Activated CD8-positive, alpha-beta memory T cell treated with anti-CD3 and anti-CD28 coated beads, Interleukin-2, amount 50 U/mL, for 24 hours (primary cell): ENCODE measurements around the gene PILRA.
A peak's percentile ranks its signal among the peaks of the same experiment; 100 is the strongest.
"Not testable (repeated sequence)": the region's sequence is repeated elsewhere in the genome, so short reads cannot be mapped to it uniquely, and the experiment has no call there.

Source experiments
- DNase-seq: peaks from one replicate; pipeline ENCODE4 v3.0.0-alpha.2; 2020; ENCODE audit errors: extremely low read depth

PILRA gene

DNA sequence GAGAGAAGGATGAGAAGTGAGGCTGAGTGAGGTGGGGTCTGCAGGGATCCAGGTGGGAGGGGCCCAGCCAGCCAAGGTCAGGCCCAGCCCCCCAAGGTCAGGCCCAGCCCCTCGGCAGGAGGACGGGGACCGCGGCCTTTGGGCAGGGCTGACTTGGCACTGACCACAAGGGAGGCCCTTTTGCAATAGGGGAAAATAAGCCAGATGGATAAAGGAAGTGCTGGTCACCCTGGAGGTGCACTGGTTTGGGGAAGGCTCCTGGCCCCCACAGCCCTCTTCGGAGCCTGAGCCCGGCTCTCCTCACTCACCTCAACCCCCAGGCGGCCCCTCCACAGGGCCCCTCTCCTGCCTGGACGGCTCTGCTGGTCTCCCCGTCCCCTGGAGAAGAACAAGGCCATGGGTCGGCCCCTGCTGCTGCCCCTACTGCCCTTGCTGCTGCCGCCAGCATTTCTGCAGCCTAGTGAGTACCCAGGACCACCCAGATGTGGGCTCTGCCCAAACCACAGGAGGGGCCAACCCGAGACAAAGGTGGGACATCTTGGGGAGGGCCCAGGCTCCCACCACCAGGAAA is at the start of gene PILRA:
Gene PILRA, plus strand, starts transcription at position 227 of the 571 bp plus-strand sequence. Its CDS starts 170 bp downstream, at position 397.
- DNase-seq: no peak

DNA sequence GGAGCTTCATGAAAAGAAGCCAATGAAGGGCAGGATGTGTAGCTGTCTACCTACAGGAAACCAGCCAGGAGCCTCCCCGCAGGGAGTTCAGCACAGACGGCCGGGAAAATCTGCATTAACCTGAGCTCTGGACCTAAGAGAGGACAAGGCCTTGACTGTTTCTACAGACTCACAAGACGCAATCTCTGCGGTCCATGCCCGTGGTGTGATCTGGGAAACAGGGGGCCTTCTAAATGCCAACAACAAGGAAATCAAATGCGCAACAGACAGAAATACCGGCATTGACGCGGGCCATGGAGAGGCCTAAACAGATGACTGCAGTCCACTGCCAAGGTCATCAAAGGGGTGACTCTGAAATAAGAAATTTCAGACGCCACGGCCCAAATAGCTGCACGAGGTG is 49.1 kb upstream of the PILRA start:
- not testable (repeated sequence) for DNase-seq

DNA sequence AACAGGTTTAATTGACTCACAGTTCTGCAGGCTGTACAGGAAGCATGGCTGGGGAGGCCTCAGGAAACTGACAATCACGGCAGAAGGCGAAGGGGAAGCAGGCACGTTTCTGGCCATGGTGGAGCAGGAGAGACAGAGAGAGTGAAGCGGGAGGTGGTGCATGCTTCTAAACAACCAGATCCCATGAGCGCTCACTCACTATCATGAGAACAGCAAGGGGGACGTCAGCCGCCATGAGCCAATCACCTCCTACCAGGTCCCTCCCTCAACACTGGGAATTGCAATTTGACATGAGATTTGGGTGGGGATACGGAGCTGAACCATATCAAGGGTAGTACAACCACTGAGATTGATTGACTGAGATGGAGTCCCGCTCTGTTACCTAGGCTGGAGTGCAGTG is 47.6 kb upstream of the PILRA start:
- not testable (repeated sequence) for DNase-seq

DNA sequence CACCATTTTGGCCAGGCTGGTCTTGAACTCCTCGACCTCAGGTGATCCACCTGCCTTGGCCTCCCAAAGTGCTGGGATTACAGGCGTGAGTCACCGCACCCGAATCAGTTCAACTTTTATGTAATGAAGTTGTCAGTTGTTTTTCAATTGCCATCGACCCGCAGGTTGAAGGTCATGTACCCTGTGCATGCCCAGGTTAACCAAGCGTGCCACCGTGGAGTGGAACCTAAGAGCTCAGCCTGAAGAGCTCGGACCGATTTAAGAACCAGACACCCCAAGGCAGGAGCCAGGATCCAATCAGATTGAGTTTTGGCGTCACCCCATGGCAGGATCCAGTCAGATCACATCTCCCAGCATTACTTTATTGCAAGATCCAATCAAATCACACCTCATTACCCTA is 46.4 kb upstream of the PILRA start:
- not testable (repeated sequence) for DNase-seq

DNA sequence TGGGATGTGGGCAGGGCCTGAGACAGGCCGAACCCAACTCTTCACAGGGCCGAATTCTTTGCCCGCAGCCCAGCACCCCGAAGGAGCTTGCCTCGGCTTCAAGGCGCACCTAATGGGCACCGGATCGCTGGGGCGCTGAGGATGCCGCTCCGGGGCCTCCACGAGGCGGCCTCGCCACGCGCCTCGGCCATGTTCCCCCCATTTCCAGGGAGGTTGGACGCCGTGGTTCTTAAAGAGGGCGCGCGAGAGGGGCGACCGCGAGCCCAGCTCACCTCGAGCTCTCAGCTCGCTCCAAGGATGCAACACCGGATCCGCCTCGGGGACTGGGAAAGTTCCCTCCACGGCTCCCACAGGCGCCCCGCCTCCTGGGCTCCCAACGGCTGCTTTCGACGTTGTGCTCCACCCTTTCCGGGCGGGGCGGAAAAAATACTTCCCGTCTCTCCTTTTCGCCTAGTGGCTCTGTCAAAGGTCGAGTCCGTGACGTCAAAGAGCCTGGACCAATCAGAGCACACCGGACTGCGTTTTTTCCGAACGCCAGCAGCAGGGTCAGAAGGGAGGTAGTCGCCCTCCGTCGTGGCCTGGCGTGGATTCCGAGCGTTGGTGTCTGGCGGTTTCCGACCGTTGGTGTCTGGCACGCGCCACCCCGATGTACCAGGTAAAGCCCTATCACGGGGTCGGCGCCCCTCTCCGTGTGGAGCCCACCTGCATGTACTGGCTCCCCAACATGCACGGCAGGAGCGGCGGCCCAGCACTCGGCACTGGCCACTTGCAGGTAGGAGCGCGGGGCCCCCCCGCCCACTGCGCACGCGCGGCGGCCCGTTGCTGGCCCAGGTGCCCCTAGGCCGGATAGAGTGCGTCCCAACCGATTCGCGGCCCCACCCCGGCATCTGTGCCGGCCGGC is 37.5 kb upstream of the PILRA start:
- DNase-seq: peak; percentile 70

DNA sequence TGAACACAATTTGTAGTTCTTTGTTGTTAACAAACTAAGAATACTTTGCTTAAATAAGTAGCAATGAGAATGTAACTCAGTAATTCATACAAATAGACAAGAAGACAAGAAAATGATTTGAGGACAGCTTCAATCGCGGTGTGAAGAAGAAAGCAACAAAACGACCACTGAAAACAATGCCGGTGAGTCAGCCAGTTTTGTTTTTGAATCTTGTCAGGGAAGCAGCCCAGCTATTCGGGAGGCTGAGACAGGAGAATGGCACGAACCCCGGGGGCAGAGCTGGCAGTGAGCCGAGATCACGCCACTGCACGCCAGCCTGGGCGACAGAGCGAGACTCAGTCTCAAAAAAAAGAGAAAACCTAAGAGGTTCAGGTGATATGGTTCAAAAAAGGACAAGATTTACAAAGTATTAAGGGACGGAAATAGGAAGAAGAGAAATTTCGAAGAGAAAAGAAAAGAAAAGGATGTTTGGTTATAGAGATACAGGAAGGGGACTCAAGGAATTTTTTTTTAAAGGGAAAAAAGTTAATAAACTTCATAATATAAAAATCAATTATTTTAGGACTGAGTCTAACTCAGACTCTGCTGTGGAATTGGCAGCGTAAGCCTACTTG is 35.1 kb upstream of the PILRA start:
- DNase-seq: not testable (repeated sequence)

DNA sequence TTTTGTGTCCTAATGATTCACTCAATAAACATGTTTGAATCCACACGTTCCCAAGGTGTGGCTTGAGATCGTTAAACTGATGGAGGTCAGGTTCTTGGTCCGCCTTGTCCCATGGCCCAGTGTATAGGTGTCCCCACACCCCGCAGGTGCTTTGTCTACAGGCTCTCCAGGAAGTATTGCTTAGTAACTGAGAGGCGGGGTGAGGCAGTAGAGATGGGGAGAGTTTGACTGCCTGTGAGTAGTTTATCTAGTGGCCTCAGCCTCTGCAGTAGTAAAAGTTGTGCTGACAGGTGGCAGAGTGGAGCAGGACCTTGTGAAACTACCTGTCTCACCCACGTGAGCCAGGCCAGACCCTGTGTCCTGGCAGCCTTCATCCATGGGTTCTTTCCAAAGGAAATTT is 32.0 kb upstream of the PILRA start:
- DNase-seq: not testable (repeated sequence)

DNA sequence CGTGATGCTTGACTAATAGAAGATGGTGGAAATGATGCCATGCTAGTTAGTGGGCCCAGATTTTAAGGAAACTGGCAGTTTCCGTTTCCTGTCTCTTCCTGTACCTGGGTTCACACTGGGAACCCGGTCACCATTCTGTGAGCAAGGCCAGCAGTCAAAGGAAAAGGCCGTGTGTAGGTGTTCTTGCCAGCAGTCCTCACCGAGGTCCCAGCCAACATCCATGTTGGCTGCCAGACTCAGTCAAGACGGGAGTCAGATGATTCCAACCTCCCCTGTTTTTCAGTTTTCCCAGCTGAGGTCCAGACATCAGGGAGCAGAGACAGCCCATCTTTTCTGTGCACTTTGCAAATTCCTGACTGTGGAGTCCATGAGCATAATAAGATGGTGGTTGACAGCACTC is 30.5 kb upstream of the PILRA start:
- no peak for DNase-seq

DNA sequence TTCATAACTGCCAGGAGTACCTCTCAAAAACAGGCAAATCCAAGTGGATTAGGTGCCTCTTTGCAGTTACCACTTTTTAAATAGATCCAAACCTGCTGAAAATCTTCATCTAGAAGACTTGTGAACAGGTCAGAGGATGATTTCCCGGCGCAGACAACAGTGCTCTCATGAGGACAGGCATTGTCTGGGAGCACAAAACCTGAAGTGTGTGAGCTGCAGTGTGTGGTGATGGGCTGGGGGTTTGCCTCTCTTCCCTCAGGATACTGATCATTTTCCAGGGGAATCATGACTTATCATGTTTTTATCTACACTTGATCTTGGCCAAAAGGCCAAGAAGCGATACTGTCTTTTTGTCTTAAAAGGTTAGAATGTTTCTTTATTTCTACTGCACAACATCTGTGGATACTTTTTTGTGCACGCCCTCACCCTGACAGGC is 29.1 kb upstream of the PILRA start:
- not testable (repeated sequence) for DNase-seq

DNA sequence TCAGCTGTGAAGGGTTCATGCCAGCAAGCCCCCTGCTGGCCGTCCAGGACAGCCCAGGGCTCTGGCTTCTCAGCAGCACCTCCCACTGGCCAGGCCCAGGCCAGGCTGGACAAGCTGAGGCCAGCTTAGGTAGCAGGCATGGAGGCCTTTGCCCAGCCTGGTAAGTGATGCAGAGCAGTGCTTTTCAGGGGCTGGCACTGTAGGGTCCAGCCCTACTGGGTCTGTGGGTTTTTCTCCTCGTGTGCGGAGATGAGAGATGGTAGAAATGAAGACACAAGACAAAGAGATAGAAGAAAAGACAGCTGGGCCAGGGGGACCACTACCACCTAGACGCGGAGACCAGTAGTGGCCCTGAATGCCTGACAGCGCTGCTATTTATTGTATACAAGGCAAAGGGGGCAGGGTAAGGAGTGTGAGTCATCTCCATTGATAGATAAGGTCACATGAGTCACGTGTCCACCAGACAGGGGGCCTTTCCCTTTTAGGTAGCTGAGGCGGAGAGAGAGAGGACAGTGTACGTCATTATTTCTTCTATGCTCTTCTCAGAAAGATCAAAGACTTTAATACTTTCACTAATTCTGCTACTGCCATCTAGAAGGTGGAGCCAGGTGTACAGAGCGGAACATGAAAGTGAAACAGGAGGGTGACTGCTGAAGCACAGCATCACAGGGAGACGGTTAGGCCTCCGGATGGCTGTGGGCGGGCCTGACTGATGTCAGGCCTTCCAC is 28.6 kb upstream of the PILRA start:
- DNase-seq: peak; percentile 57

DNA sequence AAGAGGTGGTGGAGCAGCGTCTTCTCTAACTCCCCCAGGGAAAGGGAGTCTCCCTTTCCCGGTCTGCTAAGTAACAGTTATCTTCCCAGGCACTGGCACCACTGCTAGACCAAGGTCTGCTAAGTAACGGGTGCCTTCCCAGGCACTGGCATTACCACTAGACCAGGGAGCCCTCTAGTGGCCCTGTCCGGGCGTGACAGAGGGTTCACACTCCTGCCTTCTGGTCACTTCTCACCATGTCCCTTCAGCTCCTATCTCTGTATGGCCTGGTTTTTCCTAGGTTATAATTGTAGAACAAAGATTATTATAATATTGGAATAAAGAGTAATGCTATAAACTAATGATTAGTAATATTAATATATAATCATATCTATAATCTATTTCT is 28.0 kb upstream of the PILRA start:
- DNase-seq: not testable (repeated sequence)

DNA sequence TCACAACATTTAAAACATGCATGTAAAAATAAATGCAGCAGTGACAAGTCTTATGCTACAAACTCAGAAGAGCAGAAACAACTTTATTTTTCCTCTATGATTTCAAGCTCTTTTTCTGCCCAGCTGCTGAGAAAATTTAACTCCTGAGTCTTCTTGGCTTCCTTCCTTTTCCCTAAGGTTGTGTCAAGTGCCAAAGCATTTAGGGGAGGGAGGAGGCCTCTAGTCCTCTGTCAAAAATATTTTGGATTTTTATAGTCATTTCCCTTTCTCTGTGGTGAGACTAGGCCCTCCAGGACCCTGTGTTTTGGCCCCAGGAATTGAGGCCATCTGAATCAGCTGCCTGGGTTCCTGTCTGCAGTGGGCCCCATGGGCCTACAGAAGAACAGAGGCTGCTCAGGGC is 26.4 kb upstream of the PILRA start:
- DNase-seq: no peak

DNA sequence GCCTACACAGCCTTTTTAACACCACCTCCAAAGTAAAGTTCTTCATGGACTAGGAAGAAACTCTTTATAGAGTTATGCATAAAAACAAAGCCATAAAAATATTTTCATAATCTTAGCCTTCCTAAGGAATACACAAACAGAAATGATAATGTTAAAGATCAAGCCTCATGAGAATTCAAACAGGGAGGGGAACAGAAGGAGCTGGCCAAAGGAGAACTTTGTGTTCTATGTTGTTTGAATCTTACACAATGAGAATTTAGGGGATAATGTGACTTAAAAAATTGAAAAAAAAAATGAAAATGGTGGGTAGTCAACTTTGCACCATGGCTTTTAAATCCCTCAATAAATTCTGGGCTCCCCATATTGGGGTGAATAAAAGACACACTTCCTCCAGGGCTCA is 24.5 kb upstream of the PILRA start:
- DNase-seq: no peak

DNA sequence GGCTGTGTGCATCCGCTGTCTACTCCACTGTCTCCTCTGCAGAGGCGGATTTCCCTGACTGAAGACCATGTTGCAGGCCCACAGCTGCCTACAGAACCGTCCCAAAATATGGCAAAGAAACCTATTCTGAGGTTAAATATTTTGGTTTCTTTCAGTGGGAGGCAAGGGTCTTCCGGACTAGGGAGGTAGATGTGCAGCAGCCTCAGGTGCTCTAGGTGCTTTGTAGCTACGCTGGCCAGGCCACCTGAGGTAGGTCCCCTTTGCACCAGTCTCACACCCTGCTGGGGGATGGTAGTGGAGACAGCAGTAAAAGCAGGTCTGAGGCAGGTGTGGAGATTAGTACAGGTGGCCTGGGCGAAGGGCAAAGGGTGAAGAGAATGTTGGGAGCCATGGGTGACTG is 23.5 kb upstream of the PILRA start:
- no peak for DNase-seq

DNA sequence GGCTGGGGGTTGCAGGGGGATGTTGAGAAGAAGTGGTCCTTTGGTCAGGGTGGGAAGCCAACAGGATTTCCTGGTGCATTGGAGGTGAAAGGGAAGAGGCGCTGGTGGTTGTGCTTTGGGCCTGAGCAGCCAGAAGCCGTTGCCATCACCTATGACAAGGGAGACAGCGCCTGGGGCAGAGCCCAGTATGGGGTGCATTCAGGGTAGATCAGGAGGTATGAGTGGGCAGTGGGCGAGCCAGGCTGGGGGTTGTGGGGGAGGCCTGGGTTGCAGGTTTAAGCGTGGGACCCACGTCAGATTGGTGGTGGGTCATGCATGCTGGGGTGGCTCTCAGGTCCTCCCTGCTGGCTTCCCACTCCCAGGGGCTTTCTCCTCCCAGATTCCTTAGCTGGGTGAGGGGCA is 21.6 kb upstream of the PILRA start:
- no peak for DNase-seq

DNA sequence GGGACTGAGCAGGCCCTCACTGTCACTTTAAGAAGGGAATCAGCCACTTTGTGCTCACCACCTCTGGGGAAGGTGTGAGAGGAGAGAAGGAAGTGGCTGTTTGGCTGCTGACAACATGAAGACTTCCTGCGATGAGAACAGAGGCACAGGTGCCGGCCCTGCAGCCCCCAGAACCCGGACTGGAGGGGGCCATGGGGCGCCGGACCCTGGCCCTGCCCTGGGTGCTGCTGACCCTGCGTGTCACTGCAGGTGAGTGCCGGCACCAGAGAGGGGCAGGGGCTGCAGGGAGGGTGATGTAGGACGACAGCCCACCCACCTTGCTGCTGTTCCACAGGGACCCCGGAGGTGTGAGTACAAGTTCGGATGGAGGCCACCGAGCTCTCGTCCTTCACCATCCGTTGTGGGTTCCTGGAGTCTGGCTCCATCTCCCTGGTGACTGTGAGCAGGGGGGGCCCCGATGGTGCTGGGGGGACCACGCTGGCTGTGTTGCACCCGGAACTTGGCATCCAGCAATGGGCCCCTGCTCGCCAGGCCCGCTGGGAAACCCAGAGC is 21.0 kb upstream of the PILRA start:
- DNase-seq: not testable (repeated sequence)

DNA sequence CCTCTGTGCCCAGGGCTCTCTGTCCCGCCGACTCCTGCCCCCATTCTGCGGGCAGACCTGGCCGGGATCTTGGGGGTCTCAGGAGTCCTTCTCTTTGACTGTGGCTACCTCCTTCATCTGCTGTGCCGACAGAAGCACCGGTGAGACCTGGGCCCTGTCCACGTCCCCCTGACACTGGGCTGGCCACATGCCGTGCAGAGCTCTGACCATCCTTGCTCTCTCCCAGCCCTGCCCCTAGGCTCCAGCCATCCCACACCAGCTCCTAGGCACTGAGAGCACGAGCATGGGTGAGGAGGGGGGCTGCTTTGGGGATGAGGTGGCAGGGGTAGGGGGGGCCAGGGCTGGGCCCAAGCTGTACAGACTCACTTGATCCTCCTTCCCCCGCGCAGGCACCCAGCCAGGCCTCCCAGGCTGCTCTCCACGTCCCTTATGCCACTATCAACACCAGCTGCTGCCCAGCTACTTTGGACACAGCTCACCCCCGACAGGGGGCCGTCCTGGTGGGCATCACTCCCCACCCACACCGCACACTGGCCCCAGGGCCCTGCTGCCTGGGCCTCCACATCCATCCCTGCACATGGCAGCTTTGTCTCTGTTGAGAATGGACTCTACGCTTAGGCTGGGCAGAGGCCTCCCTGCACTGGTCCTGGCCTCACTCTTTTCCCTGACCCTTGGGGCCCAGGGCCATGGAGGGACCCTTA is 20.2 kb upstream of the PILRA start:
- no peak for DNase-seq

DNA sequence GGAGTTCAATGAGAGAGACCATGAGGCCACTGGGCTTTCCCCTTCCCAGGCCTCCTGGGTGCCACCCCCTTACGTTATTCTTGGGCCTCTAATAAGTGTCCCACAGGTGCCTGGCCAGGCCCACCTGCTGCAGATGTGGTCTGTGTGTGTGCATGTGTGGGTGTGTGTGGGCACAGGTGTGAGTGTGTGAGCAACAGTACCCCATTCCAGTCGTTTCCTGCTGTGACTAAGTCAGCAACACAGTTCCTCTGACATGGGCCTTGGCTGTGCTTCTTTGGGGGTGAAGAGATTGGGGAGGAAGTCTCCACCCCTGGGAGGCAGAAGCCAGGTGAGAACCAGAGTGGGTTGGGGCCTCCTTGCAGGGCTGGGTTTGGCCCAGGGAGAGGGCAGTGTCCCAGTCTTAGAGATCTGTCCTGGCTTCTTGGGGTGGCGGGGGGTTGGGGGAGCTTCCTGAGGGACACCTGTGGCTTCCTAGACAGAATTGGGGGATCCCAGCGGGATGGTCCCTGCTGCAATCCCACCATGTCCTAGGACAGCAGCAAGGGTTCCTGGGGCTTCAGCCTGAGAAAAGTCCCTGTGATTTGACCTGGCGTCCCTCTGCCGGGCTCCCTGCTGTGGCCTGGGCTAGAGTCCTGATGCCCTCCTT is 19.5 kb upstream of the PILRA start:
- no peak for DNase-seq

DNA sequence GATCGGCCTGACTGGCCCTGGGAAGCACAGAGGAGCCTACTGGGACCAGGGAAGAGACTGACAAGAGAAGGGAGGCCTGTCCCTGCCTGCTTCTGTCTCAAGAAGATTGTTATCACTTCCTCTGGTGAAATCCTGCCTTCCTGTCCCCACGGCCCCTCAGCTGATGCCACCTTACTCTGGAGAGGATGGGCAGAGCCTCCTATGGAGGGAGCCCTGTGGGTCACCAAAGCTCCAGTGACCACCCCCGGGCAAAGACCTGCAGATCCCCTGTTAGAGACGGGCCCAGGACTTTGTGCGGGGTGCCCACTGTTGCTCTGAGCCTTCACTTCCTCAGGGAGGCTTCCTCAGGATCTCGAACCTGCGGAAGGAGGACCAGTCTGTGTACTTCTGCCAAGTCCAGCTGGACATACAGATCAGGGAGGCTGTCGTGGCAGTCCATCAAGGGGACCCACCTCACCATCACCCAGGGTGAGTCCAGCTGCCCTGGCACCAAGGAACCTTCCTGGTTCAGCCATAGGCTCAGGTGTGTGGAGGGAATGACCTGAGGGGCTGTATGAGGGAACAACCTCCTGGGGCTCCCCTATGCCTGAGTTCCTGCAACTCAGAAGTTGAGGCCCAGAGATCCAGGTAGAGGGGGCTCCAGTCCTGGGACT is 16.7 kb upstream of the PILRA start:
- no peak for DNase-seq

DNA sequence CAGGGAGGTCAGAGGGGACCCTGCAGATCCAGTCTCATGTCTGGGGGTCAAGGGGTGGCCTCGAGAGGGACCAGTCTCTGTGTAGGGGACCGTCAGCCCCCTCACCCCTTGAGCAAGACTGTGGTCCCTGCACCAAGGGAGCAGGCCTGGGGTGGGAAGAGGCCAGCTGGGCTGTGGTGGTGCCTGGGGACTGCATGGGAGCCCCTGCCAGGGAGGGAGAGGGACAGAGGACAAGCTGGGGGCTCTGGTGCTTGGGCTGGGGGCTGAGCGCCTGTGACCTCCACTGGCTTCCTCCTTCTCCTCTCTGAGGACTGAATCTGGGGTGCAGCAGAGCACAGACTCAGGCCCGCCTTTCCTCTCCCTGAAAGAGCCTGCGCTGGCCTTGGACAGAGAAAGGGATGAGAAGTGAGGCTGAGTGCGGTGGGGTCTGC is 16.1 kb upstream of the PILRA start:
- no peak for DNase-seq
